KG1 (cell line): Measurements from ENCODE around the gene STXBP6.
"Not testable (repeated sequence)": the region's sequence is repeated elsewhere in the genome, so short reads cannot be mapped to it uniquely, and the experiment has no call there.

ENCODE experiments used
- DNase-seq: peaks from one replicate; lab custom pipeline; 2025; lab: John Stamatoyannopoulos, UW

Gene STXBP6

DNA sequence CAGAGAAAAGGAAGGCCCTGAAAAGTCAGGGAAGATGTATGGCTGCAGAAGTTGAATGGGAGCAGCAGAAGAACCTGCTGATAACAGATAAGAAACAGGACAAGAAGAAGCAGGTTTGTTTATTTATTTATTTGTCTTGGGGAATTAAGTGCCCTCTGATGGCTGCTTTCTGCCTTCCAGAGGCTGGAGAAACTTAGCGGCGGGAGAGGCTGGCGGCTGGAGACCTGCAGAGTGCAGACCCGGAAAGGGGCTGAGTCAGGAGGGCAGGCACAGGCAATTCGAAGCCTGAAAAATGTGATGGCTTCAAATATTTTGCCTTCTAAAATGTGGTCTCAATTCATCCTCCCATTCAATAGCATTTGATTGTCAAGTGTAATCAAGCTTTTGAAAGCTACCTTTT, 247.7 kb downstream of the STXBP6 start:
- no peak for DNase-seq

DNA sequence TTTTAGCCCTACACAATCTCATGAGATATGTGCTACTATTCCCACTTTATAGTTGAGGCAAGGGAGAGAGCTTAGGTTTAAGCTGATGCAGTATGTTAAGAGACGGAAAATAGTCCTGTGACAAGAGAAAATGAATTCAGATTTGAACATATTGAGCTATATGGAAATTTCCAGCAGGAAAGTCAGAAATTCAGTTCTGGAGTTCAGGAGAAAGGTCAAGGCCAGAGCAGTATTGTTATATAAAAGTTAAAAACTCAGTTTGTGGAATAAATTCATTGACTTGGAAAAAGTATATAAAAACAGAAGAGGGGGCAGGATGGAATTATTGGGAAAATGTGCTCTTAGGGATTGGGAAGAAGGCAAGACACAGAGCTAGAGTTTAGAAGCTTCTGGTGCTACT, 248.9 kb downstream of the STXBP6 start:
- no peak for DNase-seq

DNA sequence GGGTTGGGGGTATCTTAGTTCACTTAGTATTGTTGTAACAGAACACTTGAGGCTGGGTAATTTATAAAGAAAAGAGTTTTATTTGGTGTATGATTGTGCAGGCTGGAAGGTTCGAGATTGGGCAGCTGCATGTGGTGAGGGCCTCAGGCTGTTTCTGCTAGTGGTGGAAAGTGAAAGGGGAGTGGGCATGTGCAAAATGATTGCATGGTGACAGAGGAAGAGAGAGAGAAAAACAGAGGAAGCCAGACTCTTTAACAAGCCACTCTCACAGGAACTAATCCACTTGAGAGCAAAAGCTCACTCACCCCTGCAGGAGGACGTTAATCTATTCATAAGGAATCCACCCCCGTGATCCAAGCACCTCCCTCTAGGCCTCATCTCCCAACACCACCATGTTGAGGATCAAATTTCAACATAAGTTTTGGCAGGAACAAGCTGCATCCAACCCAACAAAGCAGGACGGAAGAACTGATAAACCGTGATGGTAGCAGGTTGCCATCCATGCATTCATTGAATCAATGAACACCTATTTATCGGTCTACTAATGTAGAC, 251.0 kb downstream of the STXBP6 start:
- no peak for DNase-seq

DNA sequence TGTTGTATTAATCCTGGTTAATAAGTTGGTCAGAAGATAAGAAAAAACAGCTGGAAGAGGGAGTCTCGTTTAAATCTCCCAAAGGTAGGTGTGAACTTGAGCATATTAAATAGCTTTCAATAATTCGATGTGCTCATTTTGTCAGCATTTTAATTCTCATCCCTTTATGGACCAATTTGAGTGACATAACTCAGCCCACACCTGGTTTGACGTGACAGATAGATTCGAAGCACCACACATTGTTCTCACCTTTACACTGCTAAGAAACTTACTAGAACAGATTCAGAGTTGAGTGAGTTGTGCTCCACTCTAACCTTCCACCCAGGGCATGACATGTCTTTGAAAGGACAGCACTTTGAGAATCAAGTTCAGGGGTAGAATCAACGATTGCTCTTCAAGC, 254.5 kb downstream of the STXBP6 start:
- DNase-seq, result no peak

DNA sequence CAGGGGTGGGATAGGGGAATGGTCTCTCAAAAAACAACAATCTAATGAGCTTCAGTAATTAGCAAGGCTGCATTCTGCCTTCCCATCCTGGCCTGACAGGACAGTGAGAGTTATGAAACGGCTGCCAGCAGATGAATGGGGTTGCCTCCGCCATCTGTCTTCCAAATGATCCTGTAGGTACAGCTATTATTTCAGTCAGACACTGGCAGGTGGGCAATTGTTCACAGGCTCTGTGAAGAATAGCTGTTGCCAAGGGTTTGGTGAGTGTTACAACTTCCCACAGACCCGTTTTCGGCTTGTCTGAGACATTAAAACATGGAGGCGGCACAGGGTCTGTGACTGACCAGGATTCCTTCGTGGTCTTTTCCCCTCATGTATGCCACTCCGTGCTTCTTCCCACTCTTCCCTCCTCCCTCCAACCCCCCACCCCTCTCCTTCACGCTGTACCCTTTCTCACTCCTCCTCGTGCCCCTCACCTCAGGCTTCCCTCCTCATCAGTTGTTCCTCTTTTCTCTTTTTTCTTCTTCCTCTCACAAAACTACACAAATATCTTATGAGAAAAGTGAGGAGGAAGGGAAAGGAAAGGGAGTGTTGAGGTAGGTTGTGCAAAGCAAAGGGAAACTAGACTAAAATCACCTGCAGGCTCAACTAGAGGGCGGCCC, 255.2 kb downstream of the STXBP6 start:
- DNase-seq, result no peak

DNA sequence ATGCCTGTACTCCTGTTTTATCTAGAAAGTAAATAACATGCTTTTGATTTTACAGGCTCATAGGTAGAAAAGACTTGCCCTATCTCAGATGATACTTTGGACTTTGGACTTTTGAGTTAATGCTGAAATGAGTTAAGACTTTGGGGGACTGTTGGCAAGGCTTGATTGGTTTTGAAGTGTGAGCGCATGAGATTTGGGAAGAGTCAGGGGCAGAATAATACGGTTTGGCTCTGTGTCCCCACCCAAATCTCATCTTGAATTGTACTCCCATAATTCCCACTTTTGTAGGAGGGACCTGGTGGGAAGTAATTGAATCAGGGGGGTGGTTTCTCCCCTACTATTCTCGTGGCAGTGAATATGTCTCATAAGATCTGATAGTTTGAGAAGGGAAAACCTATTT, 259.8 kb downstream of the STXBP6 start:
- no peak for DNase-seq

DNA sequence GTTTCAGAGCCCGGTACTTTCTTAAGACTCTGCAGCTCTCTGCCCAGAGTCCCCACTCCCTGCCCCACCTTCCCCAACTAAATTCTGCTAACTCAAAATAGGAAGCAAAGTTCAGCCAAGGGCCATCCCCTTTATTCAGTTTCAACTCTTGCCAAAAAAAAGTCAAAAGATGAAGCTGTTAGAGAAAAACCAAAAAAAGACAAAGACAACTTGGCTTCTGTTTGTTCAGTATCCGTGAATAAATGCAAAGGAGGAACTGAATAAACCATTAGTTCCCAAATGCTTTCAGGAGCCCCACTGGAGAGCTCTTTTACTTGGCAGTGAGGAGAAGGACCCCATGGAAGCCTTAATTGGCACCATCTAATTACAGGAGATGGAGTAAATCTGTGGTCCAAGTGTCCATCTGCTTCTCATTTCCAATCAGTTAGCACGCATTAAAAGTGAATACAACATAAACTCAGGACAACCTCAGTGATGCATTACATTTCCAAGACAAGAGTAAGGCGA, 260.5 kb downstream of the STXBP6 start:
- no peak for DNase-seq

DNA sequence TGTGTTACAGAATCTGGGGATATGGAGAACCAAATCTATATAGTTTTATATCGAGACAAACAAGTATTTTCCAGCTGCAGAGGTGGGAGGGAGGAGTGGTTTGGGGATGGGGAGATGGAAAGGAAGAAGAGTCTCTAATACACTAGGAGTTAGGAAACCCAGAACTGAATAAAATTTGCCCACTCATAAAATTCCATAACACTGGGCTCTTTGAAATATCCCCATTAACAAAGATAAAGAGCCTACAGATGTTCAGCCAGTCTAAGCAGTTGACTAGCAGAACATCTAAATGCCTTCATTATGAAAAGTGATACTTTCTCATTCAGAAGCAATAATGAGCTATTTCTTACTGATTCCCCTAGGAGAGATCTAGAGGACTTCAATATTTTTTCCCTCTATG, 264.2 kb downstream of the STXBP6 start:
- no peak for DNase-seq

DNA sequence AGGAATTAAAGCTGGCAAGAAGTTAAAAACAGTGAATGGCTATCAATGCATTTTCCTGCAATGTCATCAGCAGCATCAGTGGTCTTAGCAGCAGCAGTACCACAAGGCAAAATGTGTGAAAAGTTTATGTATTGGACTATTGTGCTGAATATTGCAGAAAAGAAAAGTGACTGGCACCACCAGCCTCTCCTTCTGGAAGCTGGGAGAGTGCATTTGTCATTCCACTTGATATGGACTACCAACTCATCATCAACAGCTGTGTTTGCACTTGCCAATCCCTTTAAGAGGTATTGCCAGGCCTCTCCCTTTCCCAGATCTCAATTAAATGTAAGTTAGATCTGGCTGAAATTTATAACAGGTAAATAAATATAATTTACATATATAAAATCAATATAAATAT, 265.0 kb downstream of the STXBP6 start:
- DNase-seq, result no peak

DNA sequence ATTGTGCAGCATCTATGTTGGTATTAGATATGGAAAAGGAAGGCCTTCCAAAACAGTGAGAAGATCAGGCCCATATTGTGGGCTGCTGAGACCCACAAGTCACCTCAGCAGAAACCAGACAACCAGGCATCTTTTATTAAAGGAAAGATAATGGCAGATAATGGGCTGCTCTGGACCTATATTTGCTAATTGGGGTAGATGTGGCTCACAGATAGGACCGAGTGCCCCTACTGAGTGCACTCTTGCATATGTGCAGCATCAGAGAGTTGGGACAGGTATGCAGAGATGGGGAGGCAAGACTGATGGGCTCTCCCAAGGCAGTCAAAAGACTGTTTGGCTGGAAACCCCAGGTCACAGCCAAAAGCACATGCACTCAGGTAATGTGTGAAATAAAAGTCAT, 266.2 kb downstream of the STXBP6 start:
- DNase-seq, result no peak

DNA sequence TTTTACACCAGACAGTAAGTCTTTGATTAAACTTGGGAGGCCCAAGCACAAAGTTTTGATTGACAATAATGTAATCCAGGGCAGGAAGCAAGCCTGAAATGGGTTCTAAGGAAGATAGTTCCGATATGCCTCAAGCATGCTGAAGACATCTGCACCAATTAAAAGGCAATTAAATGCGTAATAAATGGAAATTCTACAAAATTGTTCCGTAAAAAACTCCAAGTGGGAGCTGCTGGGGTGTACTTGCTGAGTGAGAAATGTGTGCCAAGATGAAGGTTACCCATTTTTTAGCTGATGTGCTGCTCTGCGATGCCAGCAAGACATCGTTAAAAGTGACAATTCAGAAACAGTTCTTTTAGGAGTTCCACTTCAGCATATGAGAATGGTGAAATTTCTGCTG, 269.7 kb downstream of the STXBP6 start:
- no peak for DNase-seq

DNA sequence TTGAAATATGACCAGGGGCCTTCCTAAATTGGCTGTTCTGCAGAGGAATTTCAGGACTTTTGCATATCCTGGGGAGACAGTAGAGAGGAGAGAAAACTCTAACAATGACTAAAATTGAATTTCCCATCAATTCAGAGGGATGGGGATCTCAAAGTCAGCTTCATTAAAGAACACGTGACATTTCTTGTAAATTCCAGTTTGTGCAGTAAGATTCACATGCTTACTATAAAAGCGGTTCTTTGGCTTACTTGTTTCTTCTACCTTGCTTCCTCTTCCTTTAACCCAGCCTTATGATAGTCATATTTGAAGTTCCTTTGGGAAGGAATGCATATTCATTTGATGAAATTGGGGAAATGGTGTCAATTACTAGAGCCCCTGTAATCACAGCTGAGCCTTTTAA, 272.3 kb downstream of the STXBP6 start:
- no peak for DNase-seq

DNA sequence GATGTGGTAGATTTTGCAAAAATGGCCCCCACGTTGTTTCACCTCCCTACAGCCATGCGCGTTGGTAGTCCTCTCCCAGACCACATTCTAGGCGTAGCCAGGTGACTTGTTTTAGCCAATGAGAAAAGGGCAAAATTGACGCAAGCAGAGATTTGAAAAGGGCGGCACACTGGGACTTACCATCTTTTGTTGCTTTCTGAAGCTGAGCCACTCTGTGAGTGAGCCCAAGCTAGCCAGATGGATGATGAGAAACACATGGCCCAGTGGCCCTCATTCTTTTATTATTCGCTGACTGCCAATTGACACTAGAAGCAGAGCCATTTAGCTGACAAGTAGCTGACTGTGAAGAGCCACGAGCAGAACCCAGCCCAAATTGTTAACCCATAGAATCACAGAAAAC, 274.0 kb downstream of the STXBP6 start:
- DNase-seq, result no peak

DNA sequence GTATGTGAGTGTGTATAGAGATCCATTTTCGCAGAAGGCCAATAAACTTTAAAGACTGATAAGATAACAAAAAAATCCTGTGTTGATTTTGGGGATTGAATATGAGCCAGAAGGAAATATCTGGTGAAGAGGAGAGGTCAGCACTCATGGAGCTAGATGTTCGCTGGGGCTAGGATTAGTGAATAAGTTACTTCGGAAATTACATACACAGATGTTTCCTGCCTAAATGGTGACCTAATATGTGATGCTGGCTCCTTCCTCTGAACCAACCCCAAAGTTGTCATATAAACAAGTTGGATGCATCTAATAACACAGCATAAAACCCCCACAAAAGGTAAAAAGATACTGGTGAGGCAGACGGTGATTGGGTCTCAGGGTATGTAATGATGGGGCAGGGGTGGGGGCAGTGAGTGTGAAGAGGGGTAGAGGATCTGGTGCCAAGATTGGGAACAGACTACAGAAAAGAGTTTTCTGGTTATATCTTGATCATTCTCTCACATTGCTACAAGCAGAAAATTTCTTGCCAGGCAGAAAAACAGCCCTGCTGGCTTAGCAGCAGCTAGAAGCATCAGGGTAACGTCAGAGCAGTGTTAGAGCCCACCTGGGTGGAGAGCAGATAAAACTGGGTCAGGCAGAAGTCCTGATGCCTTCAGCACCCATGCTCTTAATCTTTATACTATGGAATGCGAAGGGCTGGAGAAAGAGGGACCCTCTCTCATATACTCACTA, 275.6 kb downstream of the STXBP6 start:
- no peak for DNase-seq

DNA sequence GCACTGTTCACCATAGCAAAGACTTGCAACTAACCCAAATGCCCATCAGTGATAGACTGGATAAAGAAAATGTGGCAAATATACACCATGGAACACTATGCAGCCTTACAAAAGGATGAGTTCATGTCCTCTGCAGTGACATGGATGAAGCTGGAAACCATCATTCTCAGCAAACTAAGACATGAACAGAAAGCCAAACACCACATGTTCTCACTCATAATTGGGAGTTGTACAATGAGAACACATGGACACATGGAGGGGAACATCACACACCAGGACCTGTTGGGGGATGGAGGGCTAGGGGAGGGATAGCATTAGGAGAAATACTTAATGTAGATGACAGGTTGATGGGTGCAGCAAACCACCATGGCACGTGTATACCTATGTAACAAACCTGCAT, 276.4 kb downstream of the STXBP6 start:
- DNase-seq, result not testable (repeated sequence)

DNA sequence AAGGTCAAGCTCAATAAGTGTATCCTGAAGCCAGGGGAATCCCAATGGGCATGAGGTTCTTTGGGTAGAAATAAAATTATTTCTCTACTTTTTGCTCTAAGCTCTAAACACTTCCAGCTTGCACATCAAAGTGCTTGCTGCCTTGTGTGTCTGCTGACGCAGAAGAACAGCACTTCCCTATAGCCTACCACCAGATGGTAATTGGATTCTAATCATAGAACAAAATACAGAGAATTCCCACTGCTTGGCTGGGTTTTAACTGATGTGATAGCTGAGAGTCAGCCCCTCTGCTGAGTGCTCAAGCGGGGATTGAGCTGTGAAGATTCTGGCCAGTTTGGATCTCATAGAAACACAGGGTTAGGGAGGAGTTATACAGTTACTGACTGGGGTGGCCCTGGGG, 283.5 kb downstream of the STXBP6 start:
- DNase-seq, result no peak

DNA sequence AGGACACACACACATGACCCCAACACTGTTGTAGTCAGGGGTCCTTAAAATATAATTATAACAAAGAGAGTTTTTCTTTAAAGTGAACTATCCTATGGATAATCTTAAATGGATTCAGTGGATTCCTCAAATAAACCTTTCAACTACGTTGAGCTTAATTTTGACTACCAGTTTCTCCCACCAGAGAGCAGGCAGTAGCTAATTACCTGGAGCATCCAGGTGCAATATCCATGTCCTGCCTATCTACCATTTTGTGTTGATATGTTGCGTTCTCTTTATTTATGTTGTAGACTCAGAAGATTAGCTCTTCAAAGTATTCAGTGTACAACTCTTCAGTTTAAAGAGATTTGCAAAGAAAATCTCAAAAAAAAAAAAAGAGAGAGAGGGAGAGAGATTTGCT, 288.8 kb downstream of the STXBP6 start:
- no peak for DNase-seq
